ENCODE data around the gene PADI6.

DNA sequence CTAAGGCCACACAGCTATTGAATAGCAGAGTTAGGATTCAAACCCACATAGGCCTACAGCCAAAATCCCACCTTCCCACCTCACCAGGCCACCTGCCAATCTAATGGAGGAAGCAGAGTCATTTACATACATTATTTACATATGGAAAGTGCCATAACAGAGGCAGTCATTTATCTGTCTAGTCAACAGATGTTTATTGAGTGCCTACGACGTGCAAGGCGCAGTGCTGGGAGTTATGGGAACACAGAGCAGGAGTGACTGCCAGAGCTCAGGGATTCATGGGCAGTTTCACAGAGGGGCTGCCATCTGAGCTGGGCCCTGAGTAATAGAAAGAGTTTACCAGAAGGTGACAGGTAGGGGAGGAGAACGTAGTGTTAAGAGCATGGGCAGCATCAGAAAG is 10.3 kb upstream of the PADI6 start:
- TF ChIP-seq, protein P1, sequence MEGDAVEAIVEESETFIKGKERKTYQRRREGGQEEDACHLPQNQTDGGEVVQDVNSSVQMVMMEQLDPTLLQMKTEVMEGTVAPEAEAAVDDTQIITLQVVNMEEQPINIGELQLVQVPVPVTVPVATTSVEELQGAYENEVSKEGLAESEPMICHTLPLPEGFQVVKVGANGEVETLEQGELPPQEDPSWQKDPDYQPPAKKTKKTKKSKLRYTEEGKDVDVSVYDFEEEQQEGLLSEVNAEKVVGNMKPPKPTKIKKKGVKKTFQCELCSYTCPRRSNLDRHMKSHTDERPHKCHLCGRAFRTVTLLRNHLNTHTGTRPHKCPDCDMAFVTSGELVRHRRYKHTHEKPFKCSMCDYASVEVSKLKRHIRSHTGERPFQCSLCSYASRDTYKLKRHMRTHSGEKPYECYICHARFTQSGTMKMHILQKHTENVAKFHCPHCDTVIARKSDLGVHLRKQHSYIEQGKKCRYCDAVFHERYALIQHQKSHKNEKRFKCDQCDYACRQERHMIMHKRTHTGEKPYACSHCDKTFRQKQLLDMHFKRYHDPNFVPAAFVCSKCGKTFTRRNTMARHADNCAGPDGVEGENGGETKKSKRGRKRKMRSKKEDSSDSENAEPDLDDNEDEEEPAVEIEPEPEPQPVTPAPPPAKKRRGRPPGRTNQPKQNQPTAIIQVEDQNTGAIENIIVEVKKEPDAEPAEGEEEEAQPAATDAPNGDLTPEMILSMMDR (tag by site-specific recombination; IDR thresholded peaks at IDR 0.05), result no peak
- TF ChIP-seq, protein P2, sequence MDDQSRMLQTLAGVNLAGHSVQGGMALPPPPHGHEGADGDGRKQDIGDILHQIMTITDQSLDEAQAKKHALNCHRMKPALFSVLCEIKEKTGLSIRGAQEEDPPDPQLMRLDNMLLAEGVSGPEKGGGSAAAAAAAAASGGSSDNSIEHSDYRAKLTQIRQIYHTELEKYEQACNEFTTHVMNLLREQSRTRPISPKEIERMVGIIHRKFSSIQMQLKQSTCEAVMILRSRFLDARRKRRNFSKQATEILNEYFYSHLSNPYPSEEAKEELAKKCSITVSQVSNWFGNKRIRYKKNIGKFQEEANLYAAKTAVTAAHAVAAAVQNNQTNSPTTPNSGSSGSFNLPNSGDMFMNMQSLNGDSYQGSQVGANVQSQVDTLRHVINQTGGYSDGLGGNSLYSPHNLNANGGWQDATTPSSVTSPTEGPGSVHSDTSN (CRISPR knock-in tag; IDR thresholded peaks at IDR 0.05), result no peak
- no peak for TF ChIP-seq ZNF37A (tag by site-specific recombination; IDR thresholded peaks at IDR 0.05)
- TF ChIP-seq ZNF302 (tag by site-specific recombination; IDR thresholded peaks at IDR 0.05; ENCODE audit: low read depth), result no peak
- TF ChIP-seq ZNF214 (tag by site-specific recombination; IDR thresholded peaks at IDR 0.05; ENCODE audit: borderline replicate concordance), result no peak
- TF ChIP-seq FEZF1 (tag by site-specific recombination; IDR thresholded peaks at IDR 0.05), result no peak
- TF ChIP-seq ZFP37 (tag by site-specific recombination; IDR thresholded peaks at IDR 0.05), result no peak
- no peak for TF ChIP-seq KLF10 (tag by site-specific recombination; IDR thresholded peaks at IDR 0.05)
- TF ChIP-seq ZNF561 (tag by site-specific recombination; IDR thresholded peaks at IDR 0.05; ENCODE audit: borderline replicate concordance), result no peak
